Natural killer cell (primary cell): ENCODE results near the gene SLC6A6. TPM values are rescaled to one million over a fixed set of nuclear protein-coding genes. Genes with fewer than 3 reads are reported as not detected.

Experiments
- ATAC-seq, 3 donors: fragments of 150-1000 bp in 2 of 3; fragments of 200-7000 bp in 1 of 3; cut with Tn5 transposase; 1 replicate in 1 of 3; 2 replicates in 2 of 3; pipeline ENCODE4 v1.10.0; 2021; ENCODE audit warnings: mild to moderate bottlenecking in 2 of 3, moderate library complexity in 2 of 3
- DNase-seq, 2 donors: peaks; one replicate each; pipeline versions ENCODE4 v3.0.0 to v3.0.0-alpha.2; 2013 to 2021; ENCODE audit warnings: mixed read lengths in 1 of 2
- H3K27ac ChIP-seq: one replicate; pipeline ENCODE4 v1.5.1; 2013; ENCODE audit warnings: mild to moderate bottlenecking, low read length
- H3K27me3 ChIP-seq: one replicate; pipeline ENCODE4 v1.6.1; 2013; ENCODE audit warnings: low read length; ENCODE audit not compliant: control insufficient read depth, insufficient read depth
- H3K36me3 ChIP-seq: one replicate; pipeline ENCODE4 v1.6.1; 2013; ENCODE audit warnings: low read length; ENCODE audit not compliant: control insufficient read depth, insufficient read depth
- H3K4me1 ChIP-seq: one replicate; pipeline ENCODE4 v1.6.1; 2013; ENCODE audit warnings: low read length; ENCODE audit not compliant: control insufficient read depth, insufficient read depth
- H3K4me3 ChIP-seq: one replicate; pipeline ENCODE4 v1.5.1; 2013; ENCODE audit warnings: low read length
- H3K9me3 ChIP-seq: one replicate; pipeline ENCODE4 v1.6.1; 2013; ENCODE audit warnings: low read length; ENCODE audit not compliant: control insufficient read depth, insufficient read depth
- H3K27ac Mint-ChIP-seq, 2 donors: one replicate each; pipeline ENCODE4 v1.8.0; 2022; ENCODE audit warnings: mild to moderate bottlenecking in 2 of 2, mixed read lengths in 2 of 2, moderate library complexity in 1 of 2
- H3K27me3 Mint-ChIP-seq, 2 donors: one replicate each; pipeline ENCODE4 v1.8.0; 2022; ENCODE audit warnings: low read depth in 2 of 2, mixed read lengths in 2 of 2
- H3K36me3 Mint-ChIP-seq: one replicate; pipeline ENCODE4 v1.8.0; 2022; ENCODE audit warnings: mixed read lengths
- H3K4me1 Mint-ChIP-seq, 2 donors: one replicate each; pipeline ENCODE4 v1.8.0; 2022; ENCODE audit warnings: mixed read lengths in 2 of 2
- H3K4me3 Mint-ChIP-seq: one replicate; pipeline ENCODE4 v1.8.0; 2022; ENCODE audit warnings: mild to moderate bottlenecking, moderate library complexity, mixed read lengths
- H3K9me3 Mint-ChIP-seq, 2 donors: one replicate each; pipeline ENCODE4 v1.8.0; 2022; ENCODE audit warnings: mixed read lengths in 2 of 2
- CTCF ChIP-seq: fragments of 200-600 bp; IDR thresholded peaks from one replicate; pipeline ENCODE4 v1.8.0; 2022; ENCODE audit warnings: antibody characterized with exemption
- WGBS: methylation state at CpG from one replicate; pipeline ENCODE4 v1.1.7; 2013; ENCODE audit warnings: missing lambda C conversion rate; ENCODE audit not compliant: insufficient coverage; 5-methylcytosine and 5-hydroxymethylcytosine counted together
- intact Hi-C: fragments of 100-400 bp; cut with micrococcal nuclease; formaldehyde crosslinking; loops from one replicate; pipeline ENCODE4 v1.14.2; 2022
- total RNA-seq, 4 donors: library from RNA; stranded (reverse); fragments of 120-200 nt in 1 of 4; gene quantifications; one replicate each; pipeline versions ENCODE4 v1.2.3 to v1.2.4, GENCODE V29; 2013 to 2022

Gene SLC6A6
- total RNA-seq, 3 donors from 2014 or later (not counting 1 experiment from before 2014, with no cell fraction given) = 43.7 to 55.4 (median 50.1) TPM

DNA sequence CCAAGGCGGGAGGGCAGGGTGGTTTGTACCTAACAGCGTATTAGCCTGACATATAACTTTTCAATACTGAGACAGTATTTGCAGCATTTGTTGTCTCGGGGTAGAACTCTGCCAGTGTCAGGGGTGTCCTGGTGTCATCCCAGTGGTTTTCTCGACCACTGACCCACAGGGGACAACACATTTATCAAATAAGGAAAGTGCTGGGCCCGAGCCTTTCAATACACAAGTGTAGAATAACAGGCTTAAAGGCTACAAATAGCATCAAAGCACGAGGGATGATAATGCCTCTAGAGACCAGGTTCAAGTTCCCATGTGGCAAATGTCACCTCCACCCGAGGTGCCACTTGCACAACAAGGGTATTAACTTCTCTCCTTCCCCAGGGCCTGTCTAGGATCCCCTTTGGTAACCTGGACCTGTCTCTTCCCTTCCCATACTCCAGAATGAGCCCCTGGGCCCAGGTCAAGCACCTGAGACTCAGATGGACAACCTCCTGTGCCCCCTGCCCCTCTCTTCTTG is 9.5 kb upstream of the SLC6A6 start:
- Mint-ChIP-seq H3K4me1 (peaks cover 12 to 19% of the 10 kb centered on the region in 2 donors), H3K27me3 (peaks cover 5 to 17% of the 10 kb centered on the region in 2 donors), H3K4me3 (no peak overlapping the region), H3K9me3 (no peaks in the 10 kb centered on the region), H3K27ac (no peak overlapping the region), H3K36me3 (no peaks in the 10 kb centered on the region)
- WGBS = 83% methylated on average over 7 of the region's 7 CpGs
- H3K27ac ChIP-seq = no peak overlapping the region
- peaks cover 13% of the 10 kb centered on the region for H3K4me1 ChIP-seq
- no peaks in the 10 kb centered on the region for H3K36me3 ChIP-seq
- ATAC-seq (no peak), DNase-seq (no peak)
- no peak for TF ChIP-seq CTCF
- intact Hi-C loops = no loop called here
- no peaks in the 10 kb centered on the region for H3K27me3 ChIP-seq
- H3K9me3 ChIP-seq = no peaks in the 10 kb centered on the region
- H3K4me3 ChIP-seq = no peak overlapping the region

DNA sequence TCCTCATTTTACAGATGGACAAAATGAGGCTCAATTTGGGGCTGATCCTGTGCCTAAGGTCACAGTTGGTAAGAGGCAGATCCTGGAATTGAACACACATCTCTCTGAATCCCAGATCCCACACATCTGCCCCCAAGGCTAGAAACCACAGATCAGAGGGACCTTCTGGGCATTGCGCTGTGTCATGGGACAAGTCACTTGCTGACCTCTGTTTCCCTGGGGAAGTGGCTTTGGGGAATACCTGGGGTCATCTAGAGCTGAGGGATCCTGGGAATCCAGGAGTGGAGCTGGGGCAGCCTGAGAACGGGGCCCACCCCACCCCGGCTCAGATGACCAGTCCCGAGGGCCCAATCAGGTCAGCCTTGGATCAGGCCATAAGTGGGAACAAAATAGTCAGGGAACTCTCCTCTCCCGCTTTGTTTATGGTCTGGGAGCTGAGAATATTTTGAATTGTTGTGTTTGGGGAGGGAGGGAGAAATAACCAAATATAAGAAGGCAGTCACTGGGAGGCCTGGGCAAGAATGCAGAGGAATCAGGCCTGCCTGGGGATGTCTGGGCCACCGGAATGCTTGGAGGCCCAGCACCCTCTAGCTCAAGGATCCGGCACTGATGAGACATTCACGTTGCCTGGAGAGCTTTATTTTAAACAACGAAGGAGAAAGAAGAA is 8.8 kb upstream of the SLC6A6 start:
- no peak overlapping the region for H3K27ac ChIP-seq
- Mint-ChIP-seq H3K4me1 (peaks cover 14 to 19% of the 10 kb centered on the region in 2 donors), H3K4me3 (peak overlapping the region; percentile 22), H3K27ac (no peak overlapping the region), H3K27me3 (peaks cover 0 to 14% of the 10 kb centered on the region in 2 donors), H3K9me3 (no peaks in the 10 kb centered on the region), H3K36me3 (no peaks in the 10 kb centered on the region)
- no peak for TF ChIP-seq CTCF
- H3K4me3 ChIP-seq = no peak overlapping the region
- ATAC-seq (no peak), DNase-seq (no peak)
- no peaks in the 10 kb centered on the region for H3K27me3 ChIP-seq
- intact Hi-C loops = no loop called here
- 90% methylated on average over 8 of the region's 9 CpGs for WGBS
- H3K4me1 ChIP-seq = peaks cover 17% of the 10 kb centered on the region
- H3K9me3 ChIP-seq = no peaks in the 10 kb centered on the region
- H3K36me3 ChIP-seq = no peaks in the 10 kb centered on the region

DNA sequence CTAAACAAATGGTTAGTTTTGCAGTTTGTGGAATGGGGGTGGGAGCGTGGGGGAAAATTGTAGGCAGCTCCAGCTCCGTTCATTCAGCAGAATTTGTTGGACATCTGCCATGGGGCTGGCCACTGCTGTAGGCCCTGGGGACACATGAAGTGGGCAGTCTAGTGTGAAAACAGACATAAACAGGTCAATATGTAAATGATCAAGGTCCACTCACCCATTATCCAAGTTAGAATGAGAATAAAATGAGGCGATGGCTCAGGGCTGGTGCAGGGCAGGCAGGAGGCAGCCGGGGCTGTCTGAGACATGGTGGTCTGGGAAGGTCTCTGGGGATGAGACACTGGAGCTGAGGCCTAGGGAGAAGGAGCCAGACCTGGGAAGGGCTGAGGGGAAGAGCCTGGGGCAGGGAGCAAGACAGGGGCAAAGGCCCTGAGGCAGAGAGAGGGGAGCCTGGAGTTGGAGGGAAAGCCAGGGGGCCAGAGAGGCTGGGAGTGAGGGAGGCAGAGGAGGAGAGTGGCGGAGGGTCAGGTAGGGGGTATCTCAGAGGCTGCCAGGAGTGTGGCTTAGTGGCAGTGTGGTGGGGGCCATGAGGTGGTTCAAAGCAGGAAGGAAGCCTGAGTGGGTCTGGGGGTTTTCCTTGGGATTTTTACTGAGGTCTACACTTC is 6.2 kb upstream of the SLC6A6 start:
- Mint-ChIP-seq H3K36me3 (no peaks in the 10 kb centered on the region), H3K9me3 (no peaks in the 10 kb centered on the region), H3K27me3 (peaks cover 0 to 8% of the 10 kb centered on the region in 2 donors), H3K4me1 (peaks cover 14 to 25% of the 10 kb centered on the region in 2 donors), H3K4me3 (no peak overlapping the region), H3K27ac (peak overlapping the region in 1 of 2 donors; percentile 72)
- no peaks in the 10 kb centered on the region for H3K9me3 ChIP-seq
- DNase-seq = no peak
- H3K36me3 ChIP-seq = no peaks in the 10 kb centered on the region
- peaks cover 17% of the 10 kb centered on the region for H3K4me1 ChIP-seq
- no peak overlapping the region for H3K27ac ChIP-seq
- intact Hi-C loops = no loop called here
- 95% methylated on average over 5 of the region's 5 CpGs for WGBS
- TF ChIP-seq CTCF = no peak
- no peak for ATAC-seq
- no peak overlapping the region for H3K4me3 ChIP-seq
- no peaks in the 10 kb centered on the region for H3K27me3 ChIP-seq
